T-cell (primary cell): ENCODE results near the gene KRTAP4-1. TPM values are rescaled to one million over a fixed set of nuclear protein-coding genes. Genes with fewer than 3 reads are reported as not detected.
"Not testable (repeated sequence)": the region's sequence is repeated elsewhere in the genome, so short reads cannot be mapped to it uniquely, and the experiment has no call there.

Experiments used
- ATAC-seq, 4 experiments: fragments of 200-7000 bp in 3 of 4; fragments of 150-1000 bp in 1 of 4; cut with Tn5 transposase; replicated peaks in 1 of 4; 1 replicate in 3 of 4; 2 replicates in 1 of 4; pipeline ENCODE4 v1.10.0; 2021; ENCODE audit warnings: moderate library complexity in 3 of 4, mild to moderate bottlenecking in 2 of 4, moderate number of reproducible peaks in 1 of 4
- CTCF ChIA-PET, 2 donors: fragments of 300-600 bp; sonication (Branson Sonifier 250); formaldehyde crosslinking; loops; one replicate each; lab custom pipeline; 2022; ENCODE audit warnings: antibody characterized with exemption in 2 of 2; lab: Charles Lee
- POLR2A ChIA-PET, 2 donors: fragments of 300-600 bp; sonication (Branson Sonifier 250); formaldehyde crosslinking; loops; one replicate each; lab custom pipeline; 2022; ENCODE audit warnings: antibody characterized with exemption in 2 of 2; lab: Charles Lee
- DNase-seq, 35 experiments: peaks; one replicate each; pipeline versions ENCODE4 v3.0.0 to v3.0.0-alpha.2; 2013 to 2023
- H3K27ac ChIP-seq: one replicate; pipeline ENCODE4 v1.5.1; 2013; ENCODE audit warnings: low read length
- H3K27me3 ChIP-seq, 2 experiments: replicated peaks in 1 of 2; 1 replicate in 1 of 2; 2 replicates in 1 of 2; pipeline versions ENCODE4 v1.6.1 to v1.7.0; 2013; ENCODE audit warnings: low read length in 1 of 2, mixed read lengths in 1 of 2; ENCODE audit not compliant: control insufficient read depth in 2 of 2, insufficient read depth in 2 of 2; ENCODE audit errors: extremely low read depth in 1 of 2
- H3K36me3 ChIP-seq, 2 donors: 1 replicate in 1 of 2; 2 replicates in 1 of 2; pipeline versions ENCODE4 v1.6.1 to v1.7.0; 2013; ENCODE audit warnings: low read length in 1 of 2; ENCODE audit not compliant: control insufficient read depth in 2 of 2, insufficient read depth in 1 of 2; ENCODE audit errors: extremely low read depth in 1 of 2
- H3K4me1 ChIP-seq, 2 experiments: 1 replicate in 1 of 2; 2 replicates in 1 of 2; pipeline versions ENCODE4 v1.6.1 to v1.7.0; 2013; ENCODE audit warnings: low read length in 2 of 2, mixed read lengths in 1 of 2; ENCODE audit not compliant: insufficient read depth in 2 of 2, control insufficient read depth in 1 of 2; ENCODE audit errors: extremely low read depth in 1 of 2
- H3K4me3 ChIP-seq, 2 donors: 1 replicate in 1 of 2; 2 replicates in 1 of 2; pipeline versions ENCODE4 v1.5.1 to v1.7.0; 2013; ENCODE audit warnings: mild to moderate bottlenecking in 2 of 2, low read length in 1 of 2, moderate library complexity in 1 of 2; ENCODE audit not compliant: control insufficient read depth in 1 of 2; ENCODE audit errors: extremely low read depth in 1 of 2
- H3K9me3 ChIP-seq: 2 replicates; pipeline ENCODE4 v1.7.0; 2013
- H3K27ac Mint-ChIP-seq, 2 donors: one replicate each; pipeline ENCODE4 v1.8.0; 2020 to 2021; ENCODE audit warnings: mild to moderate bottlenecking in 2 of 2, mixed read lengths in 2 of 2
- H3K27me3 Mint-ChIP-seq, 2 donors: one replicate each; pipeline ENCODE4 v1.8.0; 2021 to 2022; ENCODE audit warnings: mixed read lengths in 2 of 2
- H3K36me3 Mint-ChIP-seq: one replicate; pipeline ENCODE4 v1.8.0; 2021; ENCODE audit warnings: mixed read lengths
- H3K4me1 Mint-ChIP-seq, 3 donors: one replicate each; pipeline ENCODE4 v1.8.0; 2020 to 2022; ENCODE audit warnings: mixed read lengths in 3 of 3, mild to moderate bottlenecking in 1 of 3
- H3K4me3 Mint-ChIP-seq, 3 donors: one replicate each; pipeline ENCODE4 v1.8.0; 2020 to 2022; ENCODE audit warnings: mild to moderate bottlenecking in 3 of 3, mixed read lengths in 3 of 3, moderate library complexity in 3 of 3
- H3K9me3 Mint-ChIP-seq, 3 donors: one replicate each; pipeline ENCODE4 v1.8.0; 2020 to 2022; ENCODE audit warnings: mixed read lengths in 3 of 3
- WGBS: methylation state at CpG from one replicate; pipeline ENCODE4 v1.1.5; 2013; ENCODE audit warnings: missing lambda C conversion rate; ENCODE audit not compliant: insufficient coverage; 5-methylcytosine and 5-hydroxymethylcytosine counted together
- total RNA-seq, 35 experiments: library from RNA in 6 of 35; stranded (reverse) in 6 of 35; fragments of 120-200 nt in 1 of 35; gene quantifications; one replicate each; pipeline versions ENCODE4 v1.2.1 to v1.2.4 and lab custom pipeline; 2013 to 2026

KRTAP4-1 gene
- total RNA-seq, 5 donors from 2014 or later (not counting 1 experiment from before 2014, with no cell fraction given) = not detected

GRCh38 chr17:41148971-41149651, 35.6 kb downstream of the KRTAP4-1 start:
- H3K27ac Mint-ChIP-seq, H3K36me3 Mint-ChIP-seq, H3K27me3 ChIP-seq, ATAC-seq, H3K9me3 ChIP-seq, DNase-seq, H3K4me3 Mint-ChIP-seq, H3K9me3 Mint-ChIP-seq, H3K4me1 Mint-ChIP-seq, H3K36me3 ChIP-seq, H3K4me1 ChIP-seq, H3K4me3 ChIP-seq, CTCF ChIA-PET, POLR2A ChIA-PET, H3K27ac ChIP-seq, H3K27me3 Mint-ChIP-seq: not testable (repeated sequence)
- 68% methylated on average over 7 of the region's 10 CpGs for WGBS

GRCh38 chr17:41147531-41148204, 37.0 kb downstream of the KRTAP4-1 start:
- DNase-seq (no peak), ATAC-seq (no peak)
- Histone ChIP-seq H3K9me3 (no peaks in the 10 kb centered on the region), H3K4me1 (no peaks in the 10 kb centered on the region), H3K36me3 (no peaks in the 10 kb centered on the region), H3K27me3 (peaks cover 2% of the 10 kb centered on the region in 2 experiments), H3K27ac (no peak overlapping the region), H3K4me3 (no peak overlapping the region)
- ChIA-PET CTCF (interaction anchor here in 1 of 2 donors (0.7 kb wide), 1 partner anchor 35 kb away, joined by 4 read pairs; no protein-coding TSS in a partner anchor), POLR2A (no interaction called here)
- peaks cover 10 to 12% (median 10%) of the 10 kb centered on the region in 3 donors for H3K9me3 Mint-ChIP-seq
- WGBS = 57% methylated on average over 1 of the region's 2 CpGs
- H3K4me3 Mint-ChIP-seq = no peak overlapping the region
- no peaks in the 10 kb centered on the region for H3K4me1 Mint-ChIP-seq
- peaks cover 5% of the 10 kb centered on the region for H3K36me3 Mint-ChIP-seq
- no peaks in the 10 kb centered on the region for H3K27me3 Mint-ChIP-seq
- no peak overlapping the region for H3K27ac Mint-ChIP-seq

GRCh38 chr17:41145261-41145660, 39.5 kb downstream of the KRTAP4-1 start:
- ChIA-PET CTCF (no interaction called here), POLR2A (no interaction called here)
- Histone ChIP-seq H3K9me3 (no peaks in the 10 kb centered on the region), H3K36me3 (no peaks in the 10 kb centered on the region), H3K27me3 (peaks cover 2% of the 10 kb centered on the region in 2 experiments), H3K4me3 (no peak overlapping the region), H3K27ac (no peak overlapping the region), H3K4me1 (no peaks in the 10 kb centered on the region)
- ATAC-seq = no peak
- Mint-ChIP-seq H3K27ac (no peak overlapping the region), H3K27me3 (no peaks in the 10 kb centered on the region), H3K9me3 (peaks cover 18 to 25% (median 20%) of the 10 kb centered on the region in 3 donors), H3K4me3 (no peak overlapping the region), H3K4me1 (no peaks in the 10 kb centered on the region), H3K36me3 (peaks cover 5% of the 10 kb centered on the region)
- no CpG with 5 or more reads among the region's 2 CpGs for WGBS
- no peak for DNase-seq

- Mint-ChIP-seq H3K36me3 (peaks cover 5% of the 10 kb centered on the region), H3K27ac (no peak overlapping the region), H3K4me1 (no peaks in the 10 kb centered on the region), H3K9me3 (peaks cover 18 to 25% (median 20%) of the 10 kb centered on the region in 3 donors), H3K27me3 (no peaks in the 10 kb centered on the region), H3K4me3 (no peak overlapping the region)
- DNase-seq (no peak), ATAC-seq (no peak)
- CTCF ChIA-PET = no interaction called here
- Histone ChIP-seq H3K36me3 (no peaks in the 10 kb centered on the region), H3K4me1 (no peaks in the 10 kb centered on the region), H3K27ac (no peak overlapping the region), H3K9me3 (no peaks in the 10 kb centered on the region), H3K4me3 (no peak overlapping the region), H3K27me3 (peaks cover 0 to 5% of the 10 kb centered on the region in 2 experiments)
- POLR2A ChIA-PET = no interaction called here
- WGBS = no CpG with 5 or more reads among the region's 1 CpG
Observed at GRCh38 chr17:41144846-41145245, 39.9 kb downstream of the KRTAP4-1 start.

GRCh38 chr17:41141361-41141760, 43.4 kb downstream of the KRTAP4-1 start:
- H3K4me3 Mint-ChIP-seq = no peak overlapping the region
- DNase-seq (no peak), ATAC-seq (no peak)
- CTCF ChIA-PET = interaction anchor here in 1 of 2 donors (0.6 kb wide), 1 partner anchor 608 kb away, joined by 4 read pairs; no protein-coding TSS in a partner anchor
- H3K4me3 ChIP-seq = no peak overlapping the region
- H3K4me1 ChIP-seq = no peaks in the 10 kb centered on the region
- peaks cover 12% of the 10 kb centered on the region for H3K36me3 Mint-ChIP-seq
- H3K27ac ChIP-seq = no peak overlapping the region
- H3K4me1 Mint-ChIP-seq = no peaks in the 10 kb centered on the region
- peaks cover 27 to 34% (median 28%) of the 10 kb centered on the region in 3 donors for H3K9me3 Mint-ChIP-seq
- no peaks in the 10 kb centered on the region for H3K36me3 ChIP-seq
- peaks cover 0 to 3% of the 10 kb centered on the region in 2 donors for H3K27me3 Mint-ChIP-seq
- H3K27ac Mint-ChIP-seq = no peak overlapping the region
- no peaks in the 10 kb centered on the region for H3K9me3 ChIP-seq
- H3K27me3 ChIP-seq = peaks cover 0 to 4% of the 10 kb centered on the region in 2 experiments
- POLR2A ChIA-PET = no interaction called here

GRCh38 chr17:41140360-41141131, 44.2 kb downstream of the KRTAP4-1 start, which contains the start of gene KRTAP4-6:
Gene KRTAP4-6 (minus strand): TSS chr17:41140544. CDS start chr17:41140487, 57 bp downstream.
- Mint-ChIP-seq H3K9me3 (peaks cover 27 to 34% (median 28%) of the 10 kb centered on the region in 3 donors), H3K4me3 (no peak within 1 kb of the TSS), H3K27ac (no peak within 1 kb of the TSS), H3K4me1 (no peaks in the 10 kb centered on the region), H3K27me3 (peaks cover 0 to 3% of the 10 kb centered on the region in 2 donors), H3K36me3 (peaks cover 12% of the 10 kb centered on the region)
- DNase-seq (no peak), ATAC-seq (no peak)
- WGBS = 74% methylated on average over 2 of the region's 6 CpGs
- no peaks in the 10 kb centered on the region for H3K9me3 ChIP-seq
- CTCF ChIA-PET = no interaction called here
- H3K4me1 ChIP-seq = no peaks in the 10 kb centered on the region
- H3K36me3 ChIP-seq = no peaks in the 10 kb centered on the region
- peak within 1 kb of the TSS in 1 of 2 donors; percentile 3 for H3K4me3 ChIP-seq
- peaks cover 0 to 4% of the 10 kb centered on the region in 2 experiments for H3K27me3 ChIP-seq
- H3K27ac ChIP-seq = no peak within 1 kb of the TSS
- POLR2A ChIA-PET = no interaction called here
